ENCODE data around the gene GRK6. TPM values are rescaled to one million over a fixed set of nuclear protein-coding genes. Genes with fewer than 3 reads are reported as not detected.

GRK6 gene
- total and polyA plus RNA-seq, 2 of the 4 experiments (the other 2 are of a cell fraction): 25.3 to 30.1 TPM

- Histone ChIP-seq H3K9me3 (ENCODE audit: control insufficient read depth, insufficient read depth, low read length) (no peaks in the 10 kb centered on the region), H2BK5ac (ENCODE audit: low read depth, low read length, poor library complexity, severe bottlenecking) (no peak overlapping the region), H3K36me3 (ENCODE audit: control insufficient read depth, insufficient read depth, low read length) (no peaks in the 10 kb centered on the region), H3K9me1 (ENCODE audit: insufficient read depth, low read length) (peaks cover 15% of the 10 kb centered on the region), H2AFZ (replicated peaks; ENCODE audit: low read length, poor library complexity) (peak overlapping the region; percentile 61), H4K20me1 (ENCODE audit: insufficient read depth, low read length) (peaks cover 8% of the 10 kb centered on the region; the same call in 1 of the 2 replicates), H2AK9ac (replicated peaks; ENCODE audit: low read depth, low read length, poor library complexity) (peak overlapping the region; percentile 24), H4K5ac (ENCODE audit: low read depth, low read length) (no peak overlapping the region), H3K14ac (replicated peaks; ENCODE audit: low read depth, low read length) (no peak overlapping the region), H2AK5ac (ENCODE audit: low read depth, low read length) (no peak overlapping the region), H3K27me3 (ENCODE audit: control insufficient read depth, insufficient read depth, low read length) (no peaks in the 10 kb centered on the region), H3K56ac (ENCODE audit: extremely low read depth, insufficient read depth, low read length) (no peak overlapping the region), H4K91ac (ENCODE audit: insufficient read depth, low read depth, low read length) (no peak overlapping the region), H3K4me3 (ENCODE audit: insufficient read depth, low read depth, low read length) (no peak overlapping the region), H3K4ac (ENCODE audit: low read depth, low read length) (no peak overlapping the region), H2BK15ac (ENCODE audit: low read depth, low read length) (no peak overlapping the region), H4K8ac (ENCODE audit: low read depth in 2 of 2, low read length in 2 of 2) (no peak overlapping the region), H3K27ac (ENCODE audit: insufficient read depth, low read length) (no peak overlapping the region), H2BK20ac (ENCODE audit: low read depth, low read length) (no peak overlapping the region), H3K4me2 (ENCODE audit: low read depth, low read length) (no peak overlapping the region), H2BK120ac (ENCODE audit: low read depth, low read length) (no peak overlapping the region), H3K23ac (ENCODE audit: low read depth, low read length) (no peak overlapping the region), H3K79me1 (ENCODE audit: low read depth in 1 of 2, low read length in 2 of 2) (peaks cover 9 to 25% of the 10 kb centered on the region in 2 experiments), H3K4me1 (ENCODE audit: control insufficient read depth, insufficient read depth, low read length) (peaks cover 13% of the 10 kb centered on the region), H3K18ac (ENCODE audit: low read depth, low read length) (no peak overlapping the region), H3K9ac (ENCODE audit: low read depth, low read length) (no peak overlapping the region)
- WGBS, 2 experiments (ENCODE audit: extremely low coverage in 2 of 2, insufficient read length in 1 of 2): no CpG with 5 or more reads among the region's 2 CpGs
- in situ Hi-C loops (cut with MboI; ENCODE audit: low sequenced_read_pairs): no loop called here
- POLR2A ChIA-PET (ENCODE audit: unreplicated experiment): no interaction called here
- ATAC-seq (ENCODE audit: low read depth) (no peak), DNase-seq (no peak)
- intact Hi-C loops (cut with micrococcal nuclease): no loop called here
- TF ChIP-seq CTCF (conservative IDR thresholded peaks at IDR 0.05; ENCODE audit: low read depth, low read length) (no peak), NFE2L2 (IDR thresholded peaks at IDR 0.05; ENCODE audit: low read depth, low read length) (no peak), RCOR1 (IDR thresholded peaks at IDR 0.05; ENCODE audit: insufficient replicate concordance, low read length) (no peak), FOS (IDR thresholded peaks at IDR 0.05; ENCODE audit: low read depth, low read length) (no peak), RAD21 (IDR thresholded peaks at IDR 0.05; ENCODE audit: low read length) (no peak), CHD1 (IDR thresholded peaks at IDR 0.05; ENCODE audit: low read depth, low read length) (no peak), SMC3 (IDR thresholded peaks at IDR 0.05; ENCODE audit: low read depth, low read length) (no peak), USF2 (IDR thresholded peaks at IDR 0.05; ENCODE audit: low read depth, low read length) (no peak), POLR2A (IDR thresholded peaks at IDR 0.05; ENCODE audit: low read depth, low read length) (no peak), ELK1 (IDR thresholded peaks at IDR 0.05; ENCODE audit: borderline replicate concordance, low read depth, low read length) (no peak), MXI1 (IDR thresholded peaks at IDR 0.05; ENCODE audit: borderline replicate concordance, low read depth, low read length) (no peak), BHLHE40 (IDR thresholded peaks at IDR 0.05; ENCODE audit: low read depth, low read length) (no peak), MAZ (IDR thresholded peaks at IDR 0.05; ENCODE audit: borderline replicate concordance, low read depth, low read length) (no peak), RFX5 (IDR thresholded peaks at IDR 0.05; ENCODE audit: low read depth, low read length) (no peak), CEBPB (IDR thresholded peaks at IDR 0.05; ENCODE audit: low read depth, low read length) (no peak), MAFK (IDR thresholded peaks at IDR 0.05; ENCODE audit: low read depth, low read length) (no peak)
- dilution Hi-C loops (cut with HindIII; ENCODE audit: low sequenced_read_pairs, unreplicated experiment): no loop called here
- CTCF ChIA-PET: interaction anchor here (0.6 to 0.8 kb wide), 2 partner anchors 20 to 34 kb away, joined by 3 read pairs; no protein-coding TSS in a partner anchor
- no TSS peak for BruUV-seq (replicated peaks)
Measured at GRCh38 chr5:177423671-177424070, 2.8 kb upstream of the GRK6 start.
